ENCODE data around the gene MAML3. TPM values are rescaled to one million over a fixed set of nuclear protein-coding genes. Genes with fewer than 3 reads are reported as not detected.

The MAML3 gene
- total and polyA plus RNA-seq, 7 experiments from 2014 or later = 0.53 to 9.4 (median 3.3) TPM

GRCh38 chr4:140172960-140173359 lies 19.0 kb upstream of the MAML3 start:
- no peak overlapping the region for H3K27ac ChIP-seq (ENCODE audit: low read depth, low read length)

GRCh38 chr4:140170299-140170698 lies 16.3 kb upstream of the MAML3 start:
- no peak overlapping the region for H3K27ac ChIP-seq (ENCODE audit: low read depth, low read length)
- POLR2A ChIA-PET = no interaction called here
- Mint-ChIP-seq H3K4me3 (no peak overlapping the region), H3K36me3 (no peaks in the 10 kb centered on the region), H3K4me1 (no peaks in the 10 kb centered on the region), H3K27ac (no peak overlapping the region), H3K9me3 (no peaks in the 10 kb centered on the region), H3K27me3 (peaks cover 0 to 23% (median 0%) of the 10 kb centered on the region in 5 donors)
- no peaks in the 10 kb centered on the region for H3K9me3 ChIP-seq (ENCODE audit: control insufficient read depth in 2 of 3, low read length in 3 of 3)
- no peak overlapping the region for H3K4me3 ChIP-seq (ENCODE audit: low read length)
- DNase-seq (no peak), ATAC-seq (no peak)
- no peaks in the 10 kb centered on the region for H3K4me1 ChIP-seq (ENCODE audit: control insufficient read depth in 2 of 2, insufficient read depth in 2 of 2, low read length in 2 of 2)
- H3K36me3 ChIP-seq (ENCODE audit: control insufficient read depth in 2 of 3, insufficient read depth in 3 of 3, low read length in 3 of 3) = no peaks in the 10 kb centered on the region
- CTCF ChIA-PET = no interaction called here
- H3K27me3 ChIP-seq (ENCODE audit: control insufficient read depth in 2 of 2, insufficient read depth in 2 of 2, low read length in 2 of 2) = no peaks in the 10 kb centered on the region
- intact Hi-C loops (cut with micrococcal nuclease) = no loop called here

More at GRCh38 chr4:140172960-140173359, 19.0 kb upstream of the MAML3 start:
- H3K27me3 Mint-ChIP-seq = peaks cover 4 to 33% (median 5%) of the 10 kb centered on the region in 5 donors
- H3K27ac Mint-ChIP-seq = no peak overlapping the region
- no peaks in the 10 kb centered on the region for H3K27me3 ChIP-seq (ENCODE audit: control insufficient read depth in 2 of 2, insufficient read depth in 2 of 2, low read length in 2 of 2)
- no peak overlapping the region for H3K4me3 Mint-ChIP-seq
- CTCF ChIA-PET = interaction anchor here (0.6 kb wide), 1 partner anchor 128 kb away, joined by 3 read pairs; no protein-coding TSS in a partner anchor
- intact Hi-C loops (cut with micrococcal nuclease) = no loop called here
- no peaks in the 10 kb centered on the region for H3K9me3 Mint-ChIP-seq
- H3K36me3 Mint-ChIP-seq = no peaks in the 10 kb centered on the region
- DNase-seq (no peak), ATAC-seq (peak; percentile 57)
- no peaks in the 10 kb centered on the region for H3K4me1 Mint-ChIP-seq
- H3K4me3 ChIP-seq (ENCODE audit: low read length) = no peak overlapping the region
- no peaks in the 10 kb centered on the region for H3K4me1 ChIP-seq (ENCODE audit: control insufficient read depth in 2 of 2, insufficient read depth in 2 of 2, low read length in 2 of 2)
- H3K36me3 ChIP-seq (ENCODE audit: control insufficient read depth in 2 of 3, insufficient read depth in 3 of 3, low read length in 3 of 3) = no peaks in the 10 kb centered on the region
- POLR2A ChIA-PET = no interaction called here
- H3K9me3 ChIP-seq (ENCODE audit: control insufficient read depth in 2 of 3, low read length in 3 of 3) = no peaks in the 10 kb centered on the region

GRCh38 chr4:140168936-140169335 lies 15.0 kb upstream of the MAML3 start:
- ATAC-seq (no peak), DNase-seq (no peak)
- POLR2A ChIA-PET = interaction anchor here (1.0 kb wide), 1 partner anchor 15 kb away, joined by 3 read pairs; the partner anchor contains the start of gene MAML3
- no peak overlapping the region for H3K27ac ChIP-seq (ENCODE audit: low read depth, low read length)
- no peaks in the 10 kb centered on the region for H3K9me3 Mint-ChIP-seq
- H3K9me3 ChIP-seq (ENCODE audit: control insufficient read depth in 2 of 3, low read length in 3 of 3) = no peaks in the 10 kb centered on the region
- H3K36me3 ChIP-seq (ENCODE audit: control insufficient read depth in 2 of 3, insufficient read depth in 3 of 3, low read length in 3 of 3) = no peaks in the 10 kb centered on the region
- H3K36me3 Mint-ChIP-seq = no peaks in the 10 kb centered on the region
- no peak overlapping the region for H3K4me3 ChIP-seq (ENCODE audit: low read length)
- no peaks in the 10 kb centered on the region for H3K27me3 ChIP-seq (ENCODE audit: control insufficient read depth in 2 of 2, insufficient read depth in 2 of 2, low read length in 2 of 2)
- H3K4me3 Mint-ChIP-seq = no peak overlapping the region
- H3K4me1 Mint-ChIP-seq = no peaks in the 10 kb centered on the region
- no peaks in the 10 kb centered on the region for H3K4me1 ChIP-seq (ENCODE audit: control insufficient read depth in 2 of 2, insufficient read depth in 2 of 2, low read length in 2 of 2)
- CTCF ChIA-PET = no interaction called here
- intact Hi-C loops (cut with micrococcal nuclease) = no loop called here
- H3K27ac Mint-ChIP-seq = no peak overlapping the region
- H3K27me3 Mint-ChIP-seq = peaks cover 0 to 21% (median 0%) of the 10 kb centered on the region in 5 donors

GRCh38 chr4:140168474-140168873 lies 14.5 kb upstream of the MAML3 start:
- ChIA-PET CTCF (no interaction called here), POLR2A (interaction anchor here (1.0 kb wide), 1 partner anchor 15 kb away, joined by 3 read pairs; the partner anchor contains the start of gene MAML3)
- H3K9me3 Mint-ChIP-seq = no peaks in the 10 kb centered on the region
- Histone ChIP-seq H3K9me3 (ENCODE audit: control insufficient read depth in 2 of 3, low read length in 3 of 3) (no peaks in the 10 kb centered on the region), H3K4me1 (ENCODE audit: control insufficient read depth in 2 of 2, insufficient read depth in 2 of 2, low read length in 2 of 2) (no peaks in the 10 kb centered on the region), H3K27me3 (ENCODE audit: control insufficient read depth in 2 of 2, insufficient read depth in 2 of 2, low read length in 2 of 2) (no peaks in the 10 kb centered on the region), H3K4me3 (ENCODE audit: low read length) (no peak overlapping the region), H3K27ac (ENCODE audit: low read depth, low read length) (no peak overlapping the region), H3K36me3 (ENCODE audit: control insufficient read depth in 2 of 3, insufficient read depth in 3 of 3, low read length in 3 of 3) (no peaks in the 10 kb centered on the region)
- H3K4me1 Mint-ChIP-seq = peaks cover 0 to 1% (median 0%) of the 10 kb centered on the region in 7 donors
- no peaks in the 10 kb centered on the region for H3K36me3 Mint-ChIP-seq
- H3K4me3 Mint-ChIP-seq = no peak overlapping the region
- DNase-seq = no peak
- ATAC-seq = no peak
- H3K27ac Mint-ChIP-seq = no peak overlapping the region
- peaks cover 0 to 23% (median 0%) of the 10 kb centered on the region in 5 donors for H3K27me3 Mint-ChIP-seq
- intact Hi-C loops (cut with micrococcal nuclease) = no loop called here

GRCh38 chr4:140163029-140163810 lies 9.2 kb upstream of the MAML3 start:
- peaks cover 0 to 5% (median 0%) of the 10 kb centered on the region in 3 experiments for H3K9me3 ChIP-seq (ENCODE audit: control insufficient read depth in 2 of 3, low read length in 3 of 3)
- no peaks in the 10 kb centered on the region for H3K4me1 ChIP-seq (ENCODE audit: control insufficient read depth in 2 of 2, insufficient read depth in 2 of 2, low read length in 2 of 2)
- H3K27ac Mint-ChIP-seq = no peak overlapping the region
- POLR2A ChIA-PET = interaction anchor here (0.8 kb wide), 1 partner anchor 20 kb away, joined by 3 read pairs; no protein-coding TSS in a partner anchor
- H3K4me1 Mint-ChIP-seq = peaks cover 0 to 4% (median 0%) of the 10 kb centered on the region in 7 donors
- H3K36me3 Mint-ChIP-seq = no peaks in the 10 kb centered on the region
- peaks cover 0 to 24% (median 0%) of the 10 kb centered on the region in 5 donors for H3K27me3 Mint-ChIP-seq
- ATAC-seq (no peak), DNase-seq (no peak)
- no peaks in the 10 kb centered on the region for H3K27me3 ChIP-seq (ENCODE audit: control insufficient read depth in 2 of 2, insufficient read depth in 2 of 2, low read length in 2 of 2)
- CTCF ChIA-PET = interaction anchor here (1.2 kb wide), 1 partner anchor 9 kb away, joined by 3 read pairs; the partner anchor contains the start of gene MAML3
- H3K9me3 Mint-ChIP-seq = peaks cover 0 to 4% (median 2%) of the 10 kb centered on the region in 11 donors
- intact Hi-C loops (cut with micrococcal nuclease) = no loop called here
- H3K4me3 ChIP-seq (ENCODE audit: low read length) = no peak overlapping the region
- no peak overlapping the region for H3K27ac ChIP-seq (ENCODE audit: low read depth, low read length)
- H3K4me3 Mint-ChIP-seq = no peak overlapping the region
- H3K36me3 ChIP-seq (ENCODE audit: control insufficient read depth in 2 of 3, insufficient read depth in 3 of 3, low read length in 3 of 3) = no peaks in the 10 kb centered on the region

- Mint-ChIP-seq H3K4me1 (peaks cover 0 to 4% (median 0%) of the 10 kb centered on the region in 7 donors), H3K9me3 (peaks cover 0 to 4% (median 2%) of the 10 kb centered on the region in 11 donors), H3K4me3 (no peak overlapping the region), H3K27me3 (peaks cover 0 to 25% (median 0%) of the 10 kb centered on the region in 5 donors), H3K27ac (no peak overlapping the region), H3K36me3 (no peaks in the 10 kb centered on the region)
- Histone ChIP-seq H3K27ac (ENCODE audit: low read depth, low read length) (no peak overlapping the region), H3K27me3 (ENCODE audit: control insufficient read depth in 2 of 2, insufficient read depth in 2 of 2, low read length in 2 of 2) (no peaks in the 10 kb centered on the region), H3K4me1 (ENCODE audit: control insufficient read depth in 2 of 2, insufficient read depth in 2 of 2, low read length in 2 of 2) (no peaks in the 10 kb centered on the region), H3K36me3 (ENCODE audit: control insufficient read depth in 2 of 3, insufficient read depth in 3 of 3, low read length in 3 of 3) (no peaks in the 10 kb centered on the region), H3K4me3 (ENCODE audit: low read length) (no peak overlapping the region), H3K9me3 (ENCODE audit: control insufficient read depth in 2 of 3, low read length in 3 of 3) (peaks cover 0 to 5% (median 0%) of the 10 kb centered on the region in 3 experiments)
- CTCF ChIA-PET = interaction anchor here (0.8 kb wide), 1 partner anchor 223 kb away, joined by 3 read pairs; no protein-coding TSS in a partner anchor
- POLR2A ChIA-PET = interaction anchor here (0.7 to 0.8 kb wide), 2 partner anchors 9 to 19 kb away, joined by 3 read pairs; partner anchors contain the start of gene MAML3
- intact Hi-C loops (cut with micrococcal nuclease) = no loop called here
- DNase-seq (no peak), ATAC-seq (no peak)
Observed at GRCh38 chr4:140162596-140162995, 8.6 kb upstream of the MAML3 start.

Data from naive thymus-derived CD4-positive, alpha-beta T cell (primary cell).